ENCODE measurements around the gene PRUNE2. TPM values are rescaled to one million over a fixed set of nuclear protein-coding genes. Genes with fewer than 3 reads are reported as not detected.
"Not testable (repeated sequence)": the region's sequence is repeated elsewhere in the genome, so short reads cannot be mapped to it uniquely, and the experiment has no call there.

Gene PRUNE2
- total and polyA plus RNA-seq, 2 of the 13 experiments (the other 11 are each of a cell fraction or from before 2014, with no cell fraction given), result 0.02 TPM; not detected in 1

GRCh38 chr9:76593961-76594735 lies 311.8 kb downstream of the PRUNE2 start:
- H3K4me1 ChIP-seq (ENCODE audit: insufficient read depth, low read length); H3K4me3 ChIP-seq (replicated peaks in 1 of 3; ENCODE audit: insufficient read depth in 1 of 3, low read depth in 2 of 3, low read length in 3 of 3); ATAC-seq; H2AFZ ChIP-seq (ENCODE audit: low read length); intact Hi-C loops (cut with micrococcal nuclease; ENCODE audit: unreplicated experiment); H3K27me3 ChIP-seq (ENCODE audit: control insufficient read depth in 1 of 2, insufficient read depth in 2 of 2, low read length in 2 of 2); POLR2A ChIA-PET; H3K9ac ChIP-seq (ENCODE audit: insufficient read depth, low read depth, low read length); H3K9me3 ChIP-seq (ENCODE audit: low read length); FAIRE-seq; DNase-seq (ENCODE audit: low spot score); CTCF ChIA-PET (ENCODE audit: low intra/inter-chr PET ratio, low total read pairs); in situ Hi-C loops (cut with HindIII; ENCODE audit: extremely low pct_ligation_motif_present, low pct_unique_long_range_greater_than_20kb); H3K79me2 ChIP-seq (ENCODE audit: insufficient read depth, low read length); BruUV-seq (replicated peaks); H3K27ac ChIP-seq (ENCODE audit: extremely low read length, insufficient read depth, low read length); H4K20me1 ChIP-seq (ENCODE audit: insufficient read depth, low read length); H3K36me3 ChIP-seq (replicated peaks in 1 of 2; ENCODE audit: control insufficient read depth in 1 of 2, insufficient read depth in 2 of 2, low read length in 2 of 2); H3K4me2 ChIP-seq (ENCODE audit: low read depth, low read length): not testable (repeated sequence)
- WGBS (ENCODE audit: low lambda C conversion rate), result 32% methylated on average over 4 of the region's 4 CpGs

- TF ChIP-seq ZNF326 (CRISPR knock-in tag; IDR thresholded peaks at IDR 0.05; ENCODE audit: borderline replicate concordance) (no peak), ZNF552 (CRISPR knock-in tag; IDR thresholded peaks at IDR 0.05; ENCODE audit: borderline replicate concordance) (no peak)
- ChIA-PET POLR2A (no interaction called here), CTCF (ENCODE audit: low intra/inter-chr PET ratio, low total read pairs) (no interaction called here)
- Histone ChIP-seq H2AFZ (ENCODE audit: low read length) (no peak overlapping the region), H3K4me2 (ENCODE audit: low read depth, low read length) (no peak overlapping the region), H4K20me1 (ENCODE audit: insufficient read depth, low read length) (no peaks in the 10 kb centered on the region), H3K36me3 (replicated peaks in 1 of 2; ENCODE audit: control insufficient read depth in 1 of 2, insufficient read depth in 2 of 2, low read length in 2 of 2) (no peaks in the 10 kb centered on the region), H3K9me3 (ENCODE audit: low read length) (no peaks in the 10 kb centered on the region), H3K9ac (ENCODE audit: insufficient read depth, low read depth, low read length) (no peak overlapping the region), H3K79me2 (ENCODE audit: insufficient read depth, low read length) (no peaks in the 10 kb centered on the region), H3K4me3 (replicated peaks in 1 of 3; ENCODE audit: insufficient read depth in 1 of 3, low read depth in 2 of 3, low read length in 3 of 3) (no peak overlapping the region), H3K27ac (ENCODE audit: extremely low read length, insufficient read depth, low read length) (no peak overlapping the region), H3K4me1 (ENCODE audit: insufficient read depth, low read length) (no peaks in the 10 kb centered on the region), H3K27me3 (ENCODE audit: control insufficient read depth in 1 of 2, insufficient read depth in 2 of 2, low read length in 2 of 2) (no peaks in the 10 kb centered on the region)
- in situ Hi-C loops (cut with HindIII; ENCODE audit: extremely low pct_ligation_motif_present, low pct_unique_long_range_greater_than_20kb), result no loop called here
- FAIRE-seq (no peak), ATAC-seq (no peak), DNase-seq (ENCODE audit: low spot score) (no peak)
- no TSS peak for BruUV-seq (replicated peaks)
- WGBS (ENCODE audit: low lambda C conversion rate), result 0% methylated on average over 2 of the region's 2 CpGs
- intact Hi-C loops (cut with micrococcal nuclease; ENCODE audit: unreplicated experiment), result no loop called here
Measured at GRCh38 chr9:76592974-76593347, 313.0 kb downstream of the PRUNE2 start.

Measured in HepG2 (cell line).